AG04449 (cell line): ENCODE measurements around the gene FMN2.

Experiments
- CTCF ChIA-PET: fragments of 350-600 bp; formaldehyde crosslinking; extraction: SDS; loops from one replicate; lab custom pipeline; 2021; ENCODE audit warnings: antibody characterized with exemption; lab: Yijun Ruan, JAX
- POLR2A ChIA-PET: fragments of 400-600, 350-600 bp; formaldehyde crosslinking; extraction: SDS; loops from one replicate; lab custom pipeline; 2020; ENCODE audit warnings: antibody characterized with exemption, inconsistent platforms; lab: Yijun Ruan, JAX
- DNase-seq: peaks from one replicate; pipeline ENCODE4 v3.0.0-alpha.2; 2010; ENCODE audit warnings: low read depth, low spot score
- H3K4me3 ChIP-seq: 2 replicates; pipeline ENCODE4 v1.5.1; 2011; ENCODE audit warnings: low read depth, mild to moderate bottlenecking, control low read depth, low read length
- CTCF ChIP-seq: IDR thresholded peaks from one replicate; pipeline ENCODE4 v1.5.1; 2011; ENCODE audit warnings: mild to moderate bottlenecking, moderate library complexity, low read length, control low read depth, inconsistent platforms; ENCODE audit not compliant: insufficient read depth; ENCODE audit errors: missing control alignments

Gene FMN2

GRCh38 chr1:240230816-240231215 is 139.1 kb downstream of the FMN2 start:
- no peak for DNase-seq
- POLR2A ChIA-PET = no interaction called here
- TF ChIP-seq CTCF = no peak
- H3K4me3 ChIP-seq = no peak overlapping the region
- CTCF ChIA-PET = no interaction called here

GRCh38 chr1:240232530-240232929 is 140.8 kb downstream of the FMN2 start:
- peak; percentile 75 for DNase-seq
- no peak for TF ChIP-seq CTCF
- CTCF ChIA-PET = no interaction called here
- POLR2A ChIA-PET = no interaction called here
- H3K4me3 ChIP-seq = no peak overlapping the region

- no peak overlapping the region for H3K4me3 ChIP-seq
- ChIA-PET POLR2A (interaction anchor here (0.6 to 0.9 kb wide), 3 partner anchors 8 to 408 kb away, joined by 3 to 6 read pairs (median 3); no protein-coding TSS in a partner anchor), CTCF (interaction anchor here (1.0 to 1.5 kb wide), 4 partner anchors 9 to 457 kb away, joined by 3 to 6 read pairs (median 4); no protein-coding TSS in a partner anchor)
- peak; percentile 26 for DNase-seq
- TF ChIP-seq CTCF = no peak
These were observed 143.0 kb downstream of the FMN2 start for GRCh38 chr1:240234485-240235210.

GRCh38 chr1:240235521-240236288 is 144.0 kb downstream of the FMN2 start:
- no peak overlapping the region for H3K4me3 ChIP-seq
- peak; percentile 14 for DNase-seq
- ChIA-PET POLR2A (interaction anchor here (1.4 kb wide), 1 partner anchor 23 kb away, joined by 4 read pairs; no protein-coding TSS in a partner anchor), CTCF (interaction anchor here (1.0 to 1.5 kb wide), 2 partner anchors 14 to 76 kb away, joined by 3 to 4 read pairs; no protein-coding TSS in a partner anchor)
- TF ChIP-seq CTCF = no peak

- ChIA-PET CTCF (interaction anchor here (0.8 kb wide), 1 partner anchor 88 kb away, joined by 4 read pairs; no protein-coding TSS in a partner anchor), POLR2A (interaction anchor here (0.5 to 1.1 kb wide), 4 partner anchors 8 to 375 kb away, joined by 3 to 5 read pairs (median 4); partner anchors contain the start of gene GREM2)
- no peak overlapping the region for H3K4me3 ChIP-seq
- peak; percentile 21 for DNase-seq
- no peak for TF ChIP-seq CTCF
These were observed 145.6 kb downstream of the FMN2 start for GRCh38 chr1:240237305-240237721.

- POLR2A ChIA-PET = no interaction called here
- CTCF ChIA-PET = no interaction called here
- no peak for TF ChIP-seq CTCF
- no peak for DNase-seq
- no peak overlapping the region for H3K4me3 ChIP-seq
These were observed 147.6 kb downstream of the FMN2 start for GRCh38 chr1:240239309-240239708.
